HL-60/S4 (cell line): ENCODE data around the gene SECTM1.
"Not testable (repeated sequence)": the region's sequence is repeated elsewhere in the genome, so short reads cannot be mapped to it uniquely, and the experiment has no call there.

Experiments used
- in situ Hi-C: fragments of 300-500 bp; cut with MboI; formaldehyde crosslinking; loops from 2 replicates; pipeline ENCODE4 v1.14.3; 2022; ENCODE audit warnings: low sequenced_read_pairs

SECTM1 gene

DNA sequence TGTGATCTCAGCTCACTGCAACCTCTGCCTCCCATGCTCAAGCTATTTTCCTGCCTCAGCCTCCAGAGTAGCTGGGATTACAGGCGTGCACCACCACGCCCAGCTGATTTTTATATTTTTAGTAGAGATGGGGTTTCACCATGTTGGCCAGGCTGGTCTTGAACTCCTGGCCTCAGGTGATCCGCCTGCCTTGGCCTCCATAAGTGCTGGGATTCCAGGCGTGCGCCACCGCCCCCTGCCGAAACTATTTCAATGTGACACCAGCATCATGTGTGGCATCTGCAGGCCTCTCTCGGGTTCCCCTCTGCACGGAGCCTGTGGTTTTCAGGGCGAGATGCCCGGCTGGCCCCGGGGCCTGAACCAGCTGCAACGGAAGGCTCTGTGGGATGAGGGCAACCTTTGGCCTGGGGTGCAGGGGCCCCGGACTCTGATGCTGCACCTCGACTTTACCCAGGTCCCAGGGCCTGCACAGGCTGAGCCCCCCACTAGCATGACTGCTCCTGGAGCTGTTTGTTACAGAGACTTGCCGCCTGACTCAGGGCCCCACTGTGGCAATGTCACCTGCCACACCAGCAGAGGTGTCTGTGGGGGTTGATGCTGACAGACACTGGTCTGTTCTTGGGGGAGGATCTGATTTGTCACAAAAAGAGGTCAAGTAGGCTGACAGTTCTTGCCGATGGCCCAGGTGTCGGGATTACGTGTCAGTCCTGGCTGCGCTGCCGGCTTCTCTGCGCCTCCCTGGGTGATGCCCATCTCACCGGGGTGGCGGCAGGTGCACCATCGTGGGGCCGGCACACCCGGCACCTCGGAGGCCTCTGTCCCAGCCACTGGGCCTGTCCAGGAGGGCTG is 16.8 kb upstream of the SECTM1 start:
- in situ Hi-C loops, result loop anchor here (10.0 kb wide), 1 partner anchor 414 kb away; no protein-coding TSS in a partner anchor

DNA sequence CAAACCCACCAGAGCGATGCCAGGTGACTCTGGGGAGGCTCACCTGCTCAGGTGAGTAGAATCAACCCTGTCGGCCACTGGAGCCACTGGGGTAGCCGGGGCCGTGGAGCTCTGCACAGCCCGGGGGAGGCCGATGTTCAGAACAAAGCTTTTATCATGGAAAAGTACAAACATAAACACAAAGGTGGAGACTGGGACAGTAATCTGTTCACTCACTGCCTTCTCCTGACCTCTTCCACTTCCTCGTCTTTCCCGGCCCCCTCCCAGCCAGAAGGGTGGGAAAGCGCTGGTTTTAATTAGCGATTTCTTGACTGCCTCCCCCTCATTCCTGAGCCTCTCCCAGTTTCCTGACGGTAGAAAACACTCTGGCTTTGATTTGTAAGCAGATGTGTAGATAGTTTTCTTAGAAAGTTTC is 15.7 kb upstream of the SECTM1 start:
- in situ Hi-C loops, result no loop called here

DNA sequence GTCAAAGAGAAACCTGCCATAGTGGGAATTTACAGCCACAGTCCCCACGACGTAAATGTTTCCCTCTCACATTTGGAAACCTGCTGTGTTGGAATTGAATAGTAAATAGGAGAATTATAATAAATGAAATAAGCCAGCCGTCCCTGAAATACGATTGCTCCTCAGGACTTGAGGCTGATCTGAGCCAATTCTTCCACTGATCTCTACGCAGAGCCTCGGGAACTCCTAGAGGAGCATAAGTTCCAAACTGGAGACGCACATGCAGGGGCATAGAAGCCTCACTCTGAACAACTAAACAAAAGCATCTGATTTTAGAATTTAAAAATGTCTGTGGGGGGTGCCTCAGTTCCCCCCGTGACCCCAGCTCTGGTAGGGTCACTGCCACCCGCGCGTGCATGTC is 15.3 kb upstream of the SECTM1 start:
- in situ Hi-C loops, result no loop called here

DNA sequence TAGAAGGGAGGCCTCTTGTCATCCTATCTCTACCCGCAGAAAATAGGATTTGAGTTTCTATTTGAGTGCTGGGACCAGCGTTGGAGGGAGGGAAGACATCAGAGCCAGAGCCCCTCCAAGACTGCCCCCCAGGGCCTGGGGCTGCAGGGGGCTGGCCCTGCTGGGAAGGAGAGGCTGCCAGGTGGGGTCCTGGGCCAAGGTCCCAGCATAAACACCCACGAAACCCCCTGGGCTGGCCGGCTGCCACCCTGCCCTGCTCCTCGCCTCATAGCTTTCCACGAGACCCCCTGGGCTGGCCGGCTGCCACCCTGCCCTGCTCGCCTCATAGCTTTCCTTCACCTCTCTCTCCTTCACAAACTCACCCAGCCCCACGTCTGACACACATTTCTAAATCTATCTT is 14.9 kb upstream of the SECTM1 start:
- in situ Hi-C loops, result no loop called here

DNA sequence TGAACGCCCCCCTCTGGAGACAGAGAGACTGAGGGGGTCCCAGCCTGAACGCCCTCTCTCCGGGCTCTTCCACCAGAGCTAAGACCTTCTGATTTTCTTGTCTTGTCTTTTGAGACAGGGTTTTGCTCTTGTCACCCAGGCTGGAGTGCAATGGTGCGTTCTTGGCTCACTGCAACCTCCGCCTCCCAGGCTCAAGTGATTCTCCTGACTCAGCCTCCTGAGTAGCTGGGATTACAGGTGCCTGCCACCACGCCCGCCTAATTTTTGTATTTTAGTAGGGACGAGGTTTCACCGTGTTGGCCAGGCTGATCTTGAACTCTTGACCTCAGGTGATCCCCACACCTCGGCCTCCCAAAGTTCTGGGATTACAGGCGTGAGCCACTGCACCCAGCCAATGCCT is 14.4 kb upstream of the SECTM1 start:
- in situ Hi-C loops, result not testable (repeated sequence)

DNA sequence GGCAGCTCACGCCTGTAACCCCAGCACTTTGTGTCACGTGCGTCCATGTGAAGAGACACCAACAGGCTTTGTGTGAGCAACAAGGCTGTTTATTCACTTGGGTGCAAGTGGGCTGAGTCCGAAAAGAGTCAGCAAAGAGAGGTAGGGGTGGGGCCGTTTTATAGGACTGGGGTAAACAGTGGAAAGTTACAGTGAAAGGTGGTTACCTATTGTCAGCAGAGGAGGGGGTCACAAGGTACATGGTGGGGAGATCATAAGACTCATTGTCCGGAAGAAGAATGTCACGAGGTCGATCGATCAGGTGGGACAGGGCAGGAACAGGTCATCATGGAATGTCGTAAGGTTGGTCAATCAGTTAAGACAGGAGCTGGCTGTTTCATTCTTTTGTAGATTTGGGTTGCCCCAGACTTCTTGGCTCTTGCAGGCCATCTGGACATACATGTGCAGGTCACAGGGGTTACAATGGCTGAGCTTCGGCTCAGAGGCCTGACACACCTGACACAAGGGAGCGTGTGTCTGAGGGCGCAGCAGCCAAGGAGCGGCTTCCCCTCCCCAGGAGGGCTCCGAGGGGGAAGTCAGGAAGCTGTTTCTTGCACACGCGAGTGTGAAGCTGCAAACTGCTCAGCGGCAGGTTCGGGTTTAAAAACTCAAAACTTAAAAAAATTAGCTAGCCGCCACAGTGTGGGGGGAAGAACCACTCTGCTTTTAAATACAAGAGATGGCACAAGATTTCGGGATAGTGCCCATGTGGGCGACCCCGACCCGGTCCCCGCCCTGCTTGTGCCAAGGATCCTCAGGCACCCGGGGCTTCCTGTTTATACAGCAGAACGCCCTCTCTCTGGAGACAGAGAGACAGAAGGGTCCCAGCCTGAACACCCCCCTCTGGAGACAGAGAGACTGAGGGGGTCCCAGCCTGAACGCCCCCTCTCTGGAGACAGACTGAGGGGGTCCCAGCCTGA is 13.1 kb upstream of the SECTM1 start:
- in situ Hi-C loops, result no loop called here

DNA sequence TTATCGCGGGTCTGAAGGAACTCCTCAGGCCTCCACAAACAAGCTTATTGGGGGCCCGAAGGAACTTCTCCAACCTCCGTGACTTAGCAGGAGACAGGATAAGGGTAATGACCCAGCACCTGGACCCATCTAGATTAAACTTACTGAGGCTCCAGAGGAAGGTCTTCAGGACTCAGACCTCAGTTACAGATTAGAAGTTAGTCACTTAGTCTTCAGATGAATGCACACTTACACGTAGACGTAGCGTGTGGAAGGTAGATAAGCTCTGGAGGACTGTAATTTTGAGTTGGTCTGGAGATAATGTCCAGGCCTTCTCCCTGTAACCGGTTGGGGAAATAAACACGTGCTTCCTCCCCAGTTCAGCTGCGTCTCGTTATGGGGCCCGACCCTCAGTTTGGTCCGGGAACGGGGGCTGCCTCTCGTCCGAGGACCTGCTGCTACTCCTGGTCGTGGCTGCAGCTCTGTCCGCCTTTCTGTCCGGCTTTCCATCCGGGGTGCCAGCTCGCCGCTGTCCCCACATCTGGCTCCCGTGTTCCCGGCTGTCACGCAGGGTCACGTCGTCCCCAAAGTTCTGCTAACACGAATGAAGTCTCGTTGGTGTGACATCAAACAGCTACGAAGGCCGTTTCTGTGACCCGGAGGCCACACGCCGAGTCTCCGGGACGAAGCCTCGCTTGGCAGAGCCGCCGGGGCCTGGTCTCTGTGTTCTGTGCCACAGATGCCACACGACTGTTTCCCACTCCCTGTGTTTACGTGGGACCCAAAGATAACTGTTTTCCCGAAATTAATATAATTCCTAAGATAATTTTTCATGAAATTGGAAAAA is 11.8 kb upstream of the SECTM1 start:
- in situ Hi-C loops, result no loop called here

DNA sequence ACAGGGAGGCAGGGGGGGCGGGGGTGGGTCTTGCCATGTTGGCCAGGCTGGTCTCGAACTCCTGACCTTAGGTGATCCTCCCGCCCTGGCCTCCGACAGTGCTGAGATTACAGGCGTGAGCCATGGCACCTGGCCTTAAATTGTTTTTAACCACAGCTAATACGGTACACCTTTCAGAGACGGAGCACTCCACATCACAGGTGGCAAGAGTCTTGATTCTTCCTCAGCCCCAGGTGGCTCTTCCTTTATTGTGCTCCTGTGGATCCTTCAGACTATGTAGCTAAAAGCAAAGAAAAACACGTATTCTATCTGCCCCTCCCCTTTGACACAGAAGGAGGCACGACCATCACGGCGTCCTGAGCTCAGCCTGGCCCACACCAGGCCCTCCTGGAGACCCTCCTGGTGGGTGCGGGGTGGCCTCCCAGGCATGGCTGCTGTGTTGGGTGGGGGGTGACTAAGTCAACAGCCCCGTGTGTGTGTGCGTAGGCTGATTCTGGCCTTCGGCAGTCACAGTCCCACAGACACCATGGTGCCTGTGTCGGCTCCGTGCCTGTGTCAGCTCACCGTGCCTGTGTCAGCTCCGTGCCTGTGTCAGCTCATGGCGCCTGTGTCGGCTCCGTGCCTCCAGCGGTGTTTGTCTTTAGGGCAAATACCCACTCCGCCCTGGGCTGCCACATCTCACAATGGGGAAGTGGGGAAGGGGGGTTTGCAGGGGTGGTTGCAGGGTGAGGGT is 10.8 kb upstream of the SECTM1 start:
- in situ Hi-C loops, result no loop called here

DNA sequence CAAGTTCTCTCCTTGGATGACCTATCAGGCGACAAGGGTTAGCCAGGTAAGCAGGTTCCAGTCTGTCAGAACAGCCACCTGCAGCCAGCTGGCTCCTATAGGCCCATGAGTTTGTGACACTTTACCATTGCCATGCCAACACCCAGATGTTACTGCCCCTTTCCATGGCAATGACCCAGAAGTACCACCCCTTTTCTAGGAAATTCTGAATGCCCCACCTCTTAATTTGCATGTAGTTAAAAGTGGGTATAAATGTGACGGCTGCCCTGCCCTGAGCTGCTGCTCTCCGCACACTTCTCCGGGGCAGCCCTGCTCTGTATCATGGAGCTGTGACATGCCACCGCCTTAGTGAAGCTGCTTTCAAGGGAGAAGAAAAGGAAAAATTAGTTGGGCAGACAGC is 10.0 kb upstream of the SECTM1 start:
- in situ Hi-C loops, result no loop called here

DNA sequence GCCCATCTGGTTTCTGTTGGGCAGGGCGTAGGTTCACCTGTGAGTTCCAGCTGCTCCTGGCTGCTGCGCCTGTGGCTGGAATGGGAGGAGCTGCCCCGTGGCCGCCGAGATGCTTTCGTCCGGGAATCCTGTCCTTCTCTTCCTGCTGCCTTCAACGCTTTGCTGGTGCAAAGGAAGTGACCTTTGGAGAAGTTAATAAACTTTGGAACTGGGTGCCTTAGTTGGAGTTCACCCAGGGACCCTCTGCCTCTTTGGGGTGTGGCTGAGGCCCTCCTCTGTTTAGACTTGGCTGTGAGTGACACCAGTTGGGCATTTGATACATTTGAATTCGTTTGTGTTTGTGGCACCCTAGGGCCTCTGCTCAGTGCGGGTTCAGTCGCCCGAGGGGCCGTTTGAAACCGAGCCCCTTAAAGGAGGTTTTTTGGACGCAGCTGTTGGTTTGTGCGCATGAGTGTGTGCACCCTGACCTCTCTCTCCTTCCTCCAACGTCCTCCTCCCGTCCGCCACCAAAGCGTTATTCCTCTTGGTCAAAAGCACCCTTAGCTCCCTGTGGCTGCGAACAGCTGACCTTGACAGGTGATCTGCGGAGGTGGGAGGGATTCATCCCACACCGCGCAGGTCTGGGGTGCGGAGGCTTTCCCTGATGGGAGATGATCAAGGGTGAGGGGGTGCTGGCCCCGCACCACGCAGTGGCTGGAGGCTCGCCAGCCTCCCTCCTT is 9.0 kb upstream of the SECTM1 start:
- in situ Hi-C loops, result no loop called here

DNA sequence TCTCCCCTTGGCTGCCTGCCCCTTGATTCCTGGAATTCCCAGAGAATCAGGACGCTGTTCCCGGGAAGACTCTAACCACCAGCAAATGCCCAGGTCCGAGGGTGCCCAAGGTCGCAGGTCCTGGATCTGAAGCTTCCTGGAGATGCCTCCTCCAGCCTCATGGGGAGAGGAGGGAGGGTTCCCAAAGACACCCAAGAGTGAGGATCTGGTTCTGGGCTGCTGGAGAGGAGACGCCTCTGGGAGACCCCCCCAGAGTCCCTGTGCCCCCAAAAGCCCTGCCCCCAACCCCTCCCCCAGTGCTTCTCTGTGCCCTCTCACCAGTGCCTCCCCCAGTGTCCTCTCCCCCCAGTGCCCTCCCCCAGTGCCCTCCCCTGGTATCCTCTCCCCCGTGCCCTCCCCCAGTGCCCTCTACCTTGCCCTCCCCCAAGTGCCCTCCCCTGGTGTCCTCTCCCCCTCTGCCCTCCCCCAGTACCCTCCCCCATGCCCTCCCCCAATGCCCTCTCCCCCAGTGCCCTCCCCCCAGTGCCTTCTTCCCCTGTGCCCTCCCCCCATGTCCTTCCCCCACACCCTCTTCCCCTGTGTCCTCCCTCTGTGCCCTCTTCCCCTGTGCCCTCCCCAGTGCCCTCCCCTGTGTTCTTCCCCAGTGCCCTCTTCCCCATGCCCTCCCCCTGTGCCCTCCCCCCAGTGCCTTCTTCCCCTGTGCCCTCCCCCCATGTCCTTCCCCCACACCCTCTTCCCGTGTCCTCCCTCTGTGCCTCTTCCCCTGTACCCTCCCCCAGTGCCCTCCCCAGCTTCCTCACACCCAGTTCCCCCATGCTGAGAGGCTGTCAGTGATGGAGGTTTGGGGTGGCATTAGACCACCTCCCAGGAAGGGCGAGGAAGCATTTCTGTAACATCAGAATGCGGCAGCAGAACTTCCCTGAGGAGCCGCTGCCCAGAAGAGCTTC is 6.3 kb upstream of the SECTM1 start:
- in situ Hi-C loops, result no loop called here

DNA sequence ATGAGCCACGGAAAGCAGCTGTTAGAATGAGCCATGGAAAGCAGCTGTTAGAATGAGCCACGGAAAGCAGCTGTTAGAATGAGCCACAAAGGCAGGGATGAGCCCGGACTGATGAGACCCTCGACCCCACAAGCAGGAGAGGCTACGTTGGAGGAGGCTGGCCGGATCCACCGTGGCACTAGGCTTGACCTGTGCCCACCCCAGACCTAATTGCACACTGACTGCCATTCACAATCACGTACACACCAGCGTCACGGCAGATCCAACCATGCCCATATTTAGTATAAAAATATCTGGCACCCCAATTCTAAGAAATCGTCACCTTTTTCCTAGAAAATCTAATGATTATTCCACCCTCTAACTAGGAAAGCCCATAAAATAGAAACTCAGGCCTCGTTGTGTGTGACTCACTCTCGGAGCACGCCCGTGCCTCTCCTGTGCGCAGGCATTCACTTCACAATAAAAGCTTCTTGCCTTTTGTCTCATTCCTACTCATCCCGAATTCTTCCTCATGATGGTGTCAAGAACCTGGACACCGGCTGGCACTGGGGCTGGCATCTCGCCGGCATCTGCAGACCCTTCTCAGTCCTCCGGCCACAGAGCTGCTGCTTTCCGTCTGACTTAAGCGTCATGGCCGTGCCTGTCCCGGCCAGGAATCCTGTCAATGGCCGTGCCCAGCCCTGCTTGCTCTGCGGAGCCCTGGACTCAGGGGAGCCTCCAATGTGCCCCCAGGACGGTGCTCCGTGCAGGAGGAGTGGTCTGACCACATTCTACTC is 5.5 kb upstream of the SECTM1 start:
- in situ Hi-C loops, result no loop called here

DNA sequence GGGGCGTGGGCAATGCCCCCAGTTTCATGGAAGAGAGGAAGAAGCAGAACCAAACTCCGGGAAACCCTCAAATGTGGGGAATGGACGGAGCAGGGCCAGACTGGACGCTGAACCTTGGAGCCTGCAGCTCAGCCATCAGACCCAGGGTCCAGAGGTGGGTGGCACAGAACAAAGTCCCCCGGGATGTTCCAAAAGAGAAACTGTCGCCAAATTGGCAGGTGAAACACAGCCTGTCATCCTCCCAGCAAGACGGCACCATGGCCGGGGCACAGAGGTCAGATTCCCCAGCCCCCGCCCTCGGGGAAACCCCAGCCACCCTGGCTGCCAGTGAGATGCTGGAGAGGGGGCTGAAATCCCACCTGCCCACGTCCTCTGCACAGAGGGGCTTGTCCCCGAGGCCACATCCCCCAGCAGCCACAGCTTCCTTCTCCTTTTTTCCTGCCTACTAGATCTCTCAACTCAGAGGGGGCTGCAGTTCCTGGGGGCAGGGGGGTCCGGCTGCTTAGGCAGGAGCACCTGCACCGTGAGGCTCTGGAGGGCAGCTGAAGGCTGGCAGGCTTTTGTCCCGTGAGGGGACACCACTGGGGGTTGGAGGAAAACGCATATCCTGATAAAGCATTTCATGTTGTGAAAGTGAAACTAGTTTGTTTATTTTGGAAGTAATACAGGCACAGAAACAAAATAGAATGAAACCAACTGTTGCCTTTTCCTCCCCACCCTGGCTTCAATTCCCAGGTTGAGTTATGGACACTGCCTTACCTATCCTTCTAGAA is 1.2 kb upstream of the SECTM1 start:
- in situ Hi-C loops, result no loop called here

DNA sequence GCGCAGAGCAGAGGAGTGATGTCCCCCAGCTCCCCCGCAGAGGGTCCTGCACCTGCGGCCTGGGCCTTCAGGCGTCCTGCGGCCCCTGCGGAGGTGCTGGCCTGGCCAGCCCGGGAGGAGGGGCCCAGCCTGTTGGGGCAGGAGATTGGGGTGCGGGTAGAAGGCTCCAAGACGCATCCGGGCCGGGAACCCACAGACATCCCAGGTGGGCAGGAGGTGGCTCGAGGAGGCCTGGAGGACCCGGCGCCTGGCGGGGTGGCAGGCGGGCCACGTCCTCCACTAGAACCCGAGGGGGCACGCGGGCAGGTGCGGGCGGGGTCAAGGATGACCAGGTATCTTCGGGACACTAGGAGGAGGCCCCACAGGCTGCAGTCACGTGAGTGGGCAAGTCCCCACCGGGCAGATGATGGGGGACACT is 647 bp upstream of the SECTM1 start:
- in situ Hi-C loops, result no loop called here

DNA sequence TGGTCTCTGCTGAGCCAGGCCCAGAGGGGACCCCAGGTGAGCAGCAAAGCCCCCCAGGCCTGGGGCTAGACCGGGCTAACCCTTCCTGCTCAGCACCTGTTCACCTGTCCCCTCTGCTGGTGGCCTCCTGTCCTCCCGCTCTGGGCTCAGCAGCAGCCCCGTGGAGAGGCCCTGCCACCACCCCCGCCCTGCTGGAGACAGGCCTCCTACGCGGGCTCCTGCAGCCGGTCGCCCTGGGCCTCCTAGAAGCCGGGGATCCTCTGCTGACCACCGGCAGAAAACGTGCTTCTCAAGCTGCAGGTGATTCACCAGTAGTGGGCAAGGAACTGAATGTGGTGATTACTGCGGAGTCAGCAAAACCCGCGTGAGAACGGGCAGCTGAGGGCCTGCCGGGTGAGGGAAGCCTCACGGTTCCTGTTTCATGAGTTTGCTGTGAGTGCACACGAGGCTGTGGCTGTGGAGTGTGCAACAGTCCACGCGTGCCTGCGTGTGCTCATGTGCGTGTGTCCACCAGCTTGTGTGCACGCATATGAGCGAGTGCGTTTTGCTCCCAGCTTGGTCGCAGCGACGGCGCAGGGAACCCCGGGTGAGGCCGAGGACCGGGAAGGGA is 792 bp downstream of the SECTM1 start:
- in situ Hi-C loops, result no loop called here

DNA sequence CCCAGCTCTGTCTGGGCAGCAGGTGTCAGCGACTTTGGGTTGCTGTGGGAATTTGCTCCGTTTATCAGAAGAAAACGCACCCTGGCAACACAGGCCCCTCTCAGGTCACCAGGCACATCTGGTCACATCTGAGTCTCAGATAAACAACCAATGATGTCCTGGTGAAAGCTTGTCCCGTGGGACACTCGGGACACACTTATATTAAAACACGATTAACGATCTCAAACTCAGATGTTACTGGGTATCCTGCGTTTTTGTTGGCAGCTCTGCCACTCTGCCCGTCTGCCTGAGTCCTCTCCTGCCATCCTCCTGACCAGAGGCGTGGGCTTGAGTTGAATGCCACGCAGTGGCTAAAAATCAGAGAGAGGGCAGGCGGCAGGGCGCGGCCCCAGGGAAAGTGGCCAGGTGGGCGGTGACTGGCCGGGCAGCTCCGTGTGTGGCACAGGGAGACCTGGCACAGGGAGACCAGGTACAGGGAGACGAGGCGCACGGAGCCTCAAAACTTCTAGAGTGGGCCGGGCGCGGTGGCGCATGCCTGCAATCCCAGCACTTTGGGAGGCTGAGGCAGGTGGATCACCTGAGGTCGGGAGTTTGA is 2.1 kb downstream of the SECTM1 start:
- in situ Hi-C loops, result no loop called here
